CD4-positive, alpha-beta memory T cell (primary cell): ENCODE results near the gene MRPS23. TPM values are rescaled to one million over a fixed set of nuclear protein-coding genes. Genes with fewer than 3 reads are reported as not detected.
A peak's percentile ranks its signal among the peaks of the same experiment; 100 is the strongest.

Experiments used
- CTCF ChIA-PET: fragments of 350-600 bp; sonication (Branson Sonifier 250); formaldehyde crosslinking; loops from one replicate; lab custom pipeline; 2021; ENCODE audit warnings: inconsistent platforms; ENCODE audit not compliant: partially characterized antibody; lab: Charles Lee
- POLR2A ChIA-PET: fragments of 350-600 bp; sonication (Branson Sonifier 250); formaldehyde crosslinking; loops from one replicate; lab custom pipeline; 2021; ENCODE audit not compliant: partially characterized antibody; lab: Charles Lee
- DNase-seq, 5 donors: peaks; one replicate each; pipeline versions ENCODE4 v3.0.0 to v3.0.0-alpha.2; 2020 to 2022; ENCODE audit warnings: mixed read lengths in 1 of 5
- H3K27ac ChIP-seq: one replicate; pipeline ENCODE4 v1.7.0; 2013; ENCODE audit warnings: low read depth, low read length
- H3K27me3 ChIP-seq: 2 replicates; pipeline ENCODE4 v1.7.0; 2013; ENCODE audit warnings: mild to moderate bottlenecking, low read length, moderate library complexity; ENCODE audit not compliant: insufficient read depth
- H3K36me3 ChIP-seq: 2 replicates; pipeline ENCODE4 v1.7.0; 2013; ENCODE audit warnings: mild to moderate bottlenecking, low read length, moderate library complexity; ENCODE audit not compliant: insufficient read depth
- H3K4me1 ChIP-seq: 2 replicates; pipeline ENCODE4 v1.7.0; 2013; ENCODE audit warnings: mild to moderate bottlenecking, low read length, moderate library complexity; ENCODE audit not compliant: insufficient read depth
- H3K4me3 ChIP-seq, 2 donors: one replicate each; pipeline ENCODE4 v1.7.0; 2013; ENCODE audit warnings: low read length in 2 of 2, mild to moderate bottlenecking in 1 of 2
- H3K9me3 ChIP-seq, 2 donors: one replicate each; pipeline ENCODE4 v1.7.0; 2013; ENCODE audit warnings: low read length in 2 of 2, control low read depth in 1 of 2; ENCODE audit not compliant: control insufficient read depth in 1 of 2
- H3K27ac Mint-ChIP-seq, 7 donors: one replicate each; pipeline ENCODE4 v1.8.0; 2020 to 2021; ENCODE audit warnings: mixed read lengths in 7 of 7, mild to moderate bottlenecking in 6 of 7, inconsistent platforms in 3 of 7, moderate library complexity in 3 of 7
- H3K27me3 Mint-ChIP-seq, 2 donors: one replicate each; pipeline ENCODE4 v1.8.0; 2020 to 2021; ENCODE audit warnings: mixed read lengths in 2 of 2
- H3K36me3 Mint-ChIP-seq, 2 donors: one replicate each; pipeline ENCODE4 v1.8.0; 2020 to 2021; ENCODE audit warnings: mixed read lengths in 2 of 2, inconsistent platforms in 1 of 2, mild to moderate bottlenecking in 1 of 2
- H3K4me1 Mint-ChIP-seq, 4 donors: one replicate each; pipeline ENCODE4 v1.8.0; 2020 to 2021; ENCODE audit warnings: mixed read lengths in 4 of 4, mild to moderate bottlenecking in 1 of 4
- H3K4me3 Mint-ChIP-seq, 8 donors: one replicate each; pipeline ENCODE4 v1.8.0; 2020 to 2021; ENCODE audit warnings: mixed read lengths in 8 of 8, mild to moderate bottlenecking in 7 of 8, moderate library complexity in 6 of 8, inconsistent platforms in 3 of 8
- H3K9me3 Mint-ChIP-seq, 8 donors: one replicate each; pipeline ENCODE4 v1.8.0; 2020 to 2021; ENCODE audit warnings: mixed read lengths in 8 of 8, mild to moderate bottlenecking in 5 of 8, inconsistent platforms in 3 of 8, moderate library complexity in 1 of 8
- intact Hi-C: fragments of 100-400 bp; cut with micrococcal nuclease; formaldehyde crosslinking; loops from one replicate; pipeline ENCODE4 v1.15.1; 2023
- polyA plus RNA-seq, 2 donors: library from polyadenylated mRNA; unstranded; fragments of 300-500 nt; fragmentation: Illumina TruSeq; gene quantifications; one replicate each; pipeline ENCODE4 v1.2.3, GENCODE V29; 2021
- total RNA-seq, 2 experiments: library from RNA; stranded (reverse); gene quantifications; one replicate each; pipeline ENCODE4 v1.2.3, GENCODE V29; 2021

The MRPS23 gene
- total and polyA plus RNA-seq, 4 experiments from 2014 or later: 28.7 to 41.7 (median 32.6) TPM

- H3K36me3 Mint-ChIP-seq: no peaks in the 10 kb centered on the region
- H3K27me3 Mint-ChIP-seq: peaks cover 5 to 12% of the 10 kb centered on the region in 2 donors
- H3K4me1 ChIP-seq: peaks cover 24% of the 10 kb centered on the region
- no peak overlapping the region for H3K4me3 Mint-ChIP-seq
- H3K27me3 ChIP-seq: no peaks in the 10 kb centered on the region
- H3K9me3 Mint-ChIP-seq: peaks cover 0 to 2% (median 0%) of the 10 kb centered on the region in 8 donors
- intact Hi-C loops: no loop called here
- POLR2A ChIA-PET: interaction anchor here (0.6 to 1.0 kb wide), 2 partner anchors 76 to 137 kb away, joined by 3 read pairs; partner anchors contain the start of gene SRSF1
- no peak overlapping the region for H3K27ac Mint-ChIP-seq
- no peak for DNase-seq
- no peak overlapping the region for H3K27ac ChIP-seq
- H3K36me3 ChIP-seq: no peaks in the 10 kb centered on the region
- peaks cover 5 to 19% (median 12%) of the 10 kb centered on the region in 4 donors for H3K4me1 Mint-ChIP-seq
- no peak overlapping the region for H3K4me3 ChIP-seq
- CTCF ChIA-PET: interaction anchor here (1.3 to 2.1 kb wide), 3 partner anchors 9 to 22 kb away, joined by 4 to 9 read pairs (median 4); no protein-coding TSS in a partner anchor
- no peaks in the 10 kb centered on the region for H3K9me3 ChIP-seq
These were observed 20.4 kb upstream of the MRPS23 start for GRCh38 chr17:57870283-57870635.

- H3K27ac Mint-ChIP-seq: no peak overlapping the region
- H3K27me3 ChIP-seq: no peaks in the 10 kb centered on the region
- H3K27me3 Mint-ChIP-seq: peaks cover 5 to 12% of the 10 kb centered on the region in 2 donors
- POLR2A ChIA-PET: interaction anchor here (1.0 kb wide), 1 partner anchor 137 kb away, joined by 3 read pairs; the partner anchor contains the start of gene SRSF1
- peaks cover 24% of the 10 kb centered on the region for H3K4me1 ChIP-seq
- CTCF ChIA-PET: interaction anchor here (1.2 to 2.1 kb wide), 4 partner anchors 9 to 36 kb away, joined by 3 to 9 read pairs (median 4); no protein-coding TSS in a partner anchor
- H3K36me3 Mint-ChIP-seq: no peaks in the 10 kb centered on the region
- H3K4me3 Mint-ChIP-seq: no peak overlapping the region
- no peak overlapping the region for H3K27ac ChIP-seq
- no peaks in the 10 kb centered on the region for H3K36me3 ChIP-seq
- intact Hi-C loops: no loop called here
- peaks cover 5 to 19% (median 12%) of the 10 kb centered on the region in 4 donors for H3K4me1 Mint-ChIP-seq
- no peaks in the 10 kb centered on the region for H3K9me3 ChIP-seq
- H3K9me3 Mint-ChIP-seq: peaks cover 0 to 2% (median 0%) of the 10 kb centered on the region in 8 donors
- H3K4me3 ChIP-seq: no peak overlapping the region
- DNase-seq: no peak
These were observed 19.9 kb upstream of the MRPS23 start for GRCh38 chr17:57869617-57870282.

- Histone ChIP-seq H3K4me3 (no peak overlapping the region), H3K9me3 (no peaks in the 10 kb centered on the region), H3K27me3 (no peaks in the 10 kb centered on the region), H3K27ac (no peak overlapping the region), H3K36me3 (no peaks in the 10 kb centered on the region), H3K4me1 (peaks cover 18% of the 10 kb centered on the region)
- intact Hi-C loops: no loop called here
- Mint-ChIP-seq H3K27me3 (peaks cover 5 to 10% of the 10 kb centered on the region in 2 donors), H3K4me3 (no peak overlapping the region), H3K27ac (no peak overlapping the region), H3K4me1 (peaks cover 3 to 21% (median 11%) of the 10 kb centered on the region in 4 donors), H3K36me3 (no peaks in the 10 kb centered on the region), H3K9me3 (peaks cover 0 to 3% (median 0%) of the 10 kb centered on the region in 8 donors)
- POLR2A ChIA-PET: no interaction called here
- CTCF ChIA-PET: interaction anchor here (1.2 to 3.2 kb wide), 5 partner anchors 8 to 36 kb away, joined by 3 to 10 read pairs (median 4); no protein-coding TSS in a partner anchor
- no peak for DNase-seq
These were observed 19.2 kb upstream of the MRPS23 start for GRCh38 chr17:57868910-57869616.

- Histone ChIP-seq H3K36me3 (no peaks in the 10 kb centered on the region), H3K27ac (no peak overlapping the region), H3K9me3 (no peaks in the 10 kb centered on the region), H3K4me1 (peaks cover 11% of the 10 kb centered on the region), H3K4me3 (no peak overlapping the region), H3K27me3 (no peaks in the 10 kb centered on the region)
- H3K9me3 Mint-ChIP-seq: peaks cover 0 to 4% (median 0%) of the 10 kb centered on the region in 8 donors
- CTCF ChIA-PET: interaction anchor here (1.2 to 3.2 kb wide), 4 partner anchors 11 to 35 kb away, joined by 3 to 10 read pairs (median 6); no protein-coding TSS in a partner anchor
- H3K4me3 Mint-ChIP-seq: no peak overlapping the region
- intact Hi-C loops: no loop called here
- DNase-seq: no peak
- H3K36me3 Mint-ChIP-seq: no peaks in the 10 kb centered on the region
- H3K4me1 Mint-ChIP-seq: peaks cover 2 to 17% (median 8%) of the 10 kb centered on the region in 4 donors
- POLR2A ChIA-PET: no interaction called here
- H3K27me3 Mint-ChIP-seq: peaks cover 2 to 6% of the 10 kb centered on the region in 2 donors
- H3K27ac Mint-ChIP-seq: peak overlapping the region in 1 of 7 donors; percentile 86
These were observed 18.4 kb upstream of the MRPS23 start for GRCh38 chr17:57868007-57868909.

- no peak overlapping the region for H3K27ac Mint-ChIP-seq
- CTCF ChIA-PET: interaction anchor here (1.3 to 3.2 kb wide), 2 partner anchors 10 to 26 kb away, joined by 3 to 10 read pairs; no protein-coding TSS in a partner anchor
- DNase-seq: no peak
These were observed 17.3 kb upstream of the MRPS23 start for GRCh38 chr17:57867126-57867525.

GRCh38 chr17:57866723-57867122, 16.9 kb upstream of the MRPS23 start:
- POLR2A ChIA-PET: no interaction called here
- Mint-ChIP-seq H3K4me1 (peaks cover 2 to 13% (median 8%) of the 10 kb centered on the region in 4 donors), H3K9me3 (peaks cover 0 to 4% (median 0%) of the 10 kb centered on the region in 8 donors), H3K27me3 (peaks cover 0 to 4% of the 10 kb centered on the region in 2 donors), H3K36me3 (no peaks in the 10 kb centered on the region), H3K4me3 (no peak overlapping the region), H3K27ac (no peak overlapping the region)
- DNase-seq: no peak
- Histone ChIP-seq H3K4me3 (no peak overlapping the region), H3K36me3 (no peaks in the 10 kb centered on the region), H3K9me3 (no peaks in the 10 kb centered on the region), H3K27ac (no peak overlapping the region), H3K4me1 (peaks cover 10% of the 10 kb centered on the region), H3K27me3 (no peaks in the 10 kb centered on the region)
- intact Hi-C loops: no loop called here
- CTCF ChIA-PET: interaction anchor here (1.3 to 3.2 kb wide), 2 partner anchors 10 to 26 kb away, joined by 3 to 10 read pairs; no protein-coding TSS in a partner anchor

More at GRCh38 chr17:57867126-57867525, 17.3 kb upstream of the MRPS23 start:
- Histone ChIP-seq H3K27ac (no peak overlapping the region), H3K4me3 (no peak overlapping the region), H3K4me1 (peaks cover 10% of the 10 kb centered on the region), H3K36me3 (no peaks in the 10 kb centered on the region), H3K27me3 (no peaks in the 10 kb centered on the region), H3K9me3 (no peaks in the 10 kb centered on the region)
- Mint-ChIP-seq H3K9me3 (peaks cover 0 to 4% (median 0%) of the 10 kb centered on the region in 8 donors), H3K4me3 (no peak overlapping the region), H3K36me3 (no peaks in the 10 kb centered on the region), H3K27me3 (peaks cover 0 to 4% of the 10 kb centered on the region in 2 donors), H3K4me1 (peaks cover 2 to 13% (median 8%) of the 10 kb centered on the region in 4 donors)
- intact Hi-C loops: no loop called here
- POLR2A ChIA-PET: no interaction called here
